Glomerular visceral epithelial cell (primary cell): ENCODE measurements around the gene ANKRD16.
"Not testable (repeated sequence)": the region's sequence is repeated elsewhere in the genome, so short reads cannot be mapped to it uniquely, and the experiment has no call there.

Experiments used
- DNase-seq: peaks from one replicate; pipeline ENCODE4 v3.0.0-alpha.2; 2016; ENCODE audit errors: extremely low spot score

The ANKRD16 gene

DNA sequence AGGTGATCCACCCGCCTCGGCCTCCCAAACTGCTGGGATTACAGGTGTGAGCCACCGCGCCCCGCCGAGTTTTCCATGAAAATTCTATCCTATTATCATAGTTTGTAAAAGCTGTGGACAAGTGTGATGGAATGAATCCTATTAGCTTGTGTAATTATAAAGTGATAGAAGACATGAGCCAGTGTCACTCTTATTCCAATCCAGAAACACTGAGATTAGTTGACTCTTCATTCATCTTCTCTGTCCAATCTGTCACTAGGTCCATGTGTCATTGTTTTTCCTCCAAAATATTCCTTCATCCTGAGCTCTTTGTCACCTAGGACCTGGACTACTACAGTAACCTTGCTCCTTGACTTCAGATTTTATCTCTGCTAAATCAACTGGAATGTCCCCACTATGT lies 13.9 kb upstream of the ANKRD16 start:
- DNase-seq = no peak

GRCh38 chr10:5902511-5903274 lies 13.0 kb upstream of the ANKRD16 start:
- no peak for DNase-seq

GRCh38 chr10:5900247-5900646 lies 10.6 kb upstream of the ANKRD16 start:
- DNase-seq = no peak

- DNase-seq = no peak
Measured at GRCh38 chr10:5898163-5898562, 8.5 kb upstream of the ANKRD16 start.

DNA sequence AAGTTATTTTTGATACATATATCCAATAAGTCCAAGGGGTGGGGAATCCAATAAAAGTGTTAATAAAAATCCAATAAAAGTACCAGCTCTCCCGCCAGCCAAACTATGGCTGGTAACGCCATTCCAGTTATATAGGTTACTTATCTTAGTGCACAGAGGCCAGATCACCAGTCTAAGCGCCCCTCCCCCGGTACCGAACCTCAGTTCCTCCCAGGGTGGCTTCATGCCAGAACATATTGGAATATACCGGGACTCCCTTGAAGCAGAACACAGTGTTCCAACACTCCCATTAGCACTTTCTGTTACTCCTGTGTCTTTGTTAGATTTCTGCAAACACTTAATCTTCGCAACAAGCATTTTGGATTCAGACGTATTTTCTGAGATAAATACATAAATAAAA lies 7.8 kb upstream of the ANKRD16 start:
- DNase-seq = no peak

- DNase-seq = no peak
Measured at GRCh38 chr10:5897053-5897340, 7.3 kb upstream of the ANKRD16 start.

- DNase-seq = no peak
Measured at GRCh38 chr10:5896208-5897052, 6.7 kb upstream of the ANKRD16 start.

- DNase-seq = no peak
Measured at GRCh38 chr10:5895804-5896203, 6.1 kb upstream of the ANKRD16 start.

GRCh38 chr10:5895365-5895764 lies 5.7 kb upstream of the ANKRD16 start:
- no peak for DNase-seq

DNA sequence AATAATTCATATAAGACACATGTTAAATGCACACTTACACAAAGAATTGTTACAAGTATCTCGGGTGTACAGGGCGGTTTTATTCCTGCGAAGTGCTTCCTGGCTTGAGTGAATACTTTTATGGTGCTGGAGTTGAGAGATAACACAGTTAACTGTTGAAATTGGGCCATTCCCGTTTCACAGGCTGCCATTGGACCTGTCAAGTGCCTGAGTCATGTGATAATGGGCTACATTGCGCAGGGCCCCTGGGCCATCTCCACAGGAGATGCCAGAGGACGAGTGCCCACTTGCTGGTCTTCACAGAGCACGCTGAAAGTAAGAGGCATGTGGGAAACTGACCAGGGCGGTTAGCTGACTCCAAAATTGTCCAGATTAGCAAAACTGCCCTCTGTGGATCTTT lies 5.2 kb upstream of the ANKRD16 start:
- no peak for DNase-seq

- DNase-seq = no peak
Measured at GRCh38 chr10:5894403-5894802, 4.7 kb upstream of the ANKRD16 start.

GRCh38 chr10:5893321-5893720 lies 3.6 kb upstream of the ANKRD16 start:
- DNase-seq = no peak

- DNase-seq = no peak
Measured at GRCh38 chr10:5892007-5892406, 2.3 kb upstream of the ANKRD16 start.

GRCh38 chr10:5891009-5891408 lies 1.3 kb upstream of the ANKRD16 start:
- DNase-seq = no peak

DNA sequence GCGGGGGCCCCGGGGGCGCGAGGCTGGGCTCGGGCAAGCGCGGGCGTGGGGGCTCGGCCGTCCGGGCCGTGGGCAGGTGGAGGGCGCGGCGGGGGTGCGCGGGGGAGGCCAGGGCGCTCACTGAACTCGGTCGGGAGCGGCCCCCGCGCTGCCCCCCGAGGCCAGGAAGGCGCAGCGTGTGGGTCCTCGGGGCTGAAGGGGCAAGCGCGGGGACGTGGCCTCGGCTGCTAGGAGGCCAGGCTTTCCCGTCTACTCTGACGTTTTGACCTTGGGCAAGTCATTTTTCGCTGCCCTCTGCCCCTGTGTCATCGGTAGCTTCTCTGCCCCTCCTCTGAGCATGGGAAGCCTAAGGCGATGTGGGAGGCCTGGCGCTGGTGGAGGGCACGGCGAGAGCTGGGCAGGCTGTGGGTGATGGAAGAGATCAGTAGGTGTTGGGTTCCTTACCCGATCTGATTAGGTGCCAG lies 791 bp upstream of the ANKRD16 start:
- DNase-seq = peak; percentile 35

- DNase-seq = peak; percentile 33
Measured at GRCh38 chr10:5888843-5889623, 660 bp downstream of the ANKRD16 start.

DNA sequence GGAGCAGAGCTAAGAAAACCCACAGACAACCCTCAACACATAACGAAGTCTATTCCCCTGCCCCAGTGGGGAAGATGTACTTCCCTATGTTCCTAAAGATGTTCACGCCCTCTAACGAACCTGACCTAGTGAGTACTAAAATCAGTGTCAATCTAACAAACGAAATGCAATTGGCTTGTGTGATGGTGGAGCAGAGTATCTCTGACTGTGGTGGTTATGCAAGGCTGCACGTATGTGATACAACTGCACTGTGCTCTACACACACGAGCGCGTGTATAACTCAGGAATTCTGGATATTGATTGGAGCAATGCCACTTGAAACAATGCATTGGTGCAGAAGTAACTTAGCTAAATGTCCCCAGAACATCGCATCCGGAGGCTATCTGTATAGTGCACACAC lies 1.3 kb downstream of the ANKRD16 start:
- peak; percentile 19 for DNase-seq

GRCh38 chr10:5887641-5888040 lies 2.1 kb downstream of the ANKRD16 start:
- DNase-seq = no peak

- no peak for DNase-seq
Measured at GRCh38 chr10:5887029-5887428, 2.7 kb downstream of the ANKRD16 start.

DNA sequence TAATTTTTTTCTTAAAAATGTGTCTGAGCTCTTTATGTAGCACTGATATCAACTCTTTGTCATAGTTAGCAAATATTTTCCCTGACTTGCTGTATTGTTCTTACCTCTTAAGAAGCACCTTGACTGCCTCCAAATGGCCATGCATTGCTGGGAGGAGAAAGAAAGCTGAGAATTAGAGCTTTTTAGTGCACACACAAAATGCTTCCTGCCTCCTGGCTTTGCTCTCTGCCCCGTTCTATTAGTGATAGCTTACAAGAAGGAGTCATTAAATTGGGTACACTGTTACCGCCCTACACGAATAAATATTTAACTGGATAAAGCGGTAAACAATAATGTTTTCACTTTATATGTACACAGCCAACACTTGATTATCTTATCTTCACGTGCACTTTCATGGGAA lies 4.1 kb downstream of the ANKRD16 start:
- no peak for DNase-seq

DNA sequence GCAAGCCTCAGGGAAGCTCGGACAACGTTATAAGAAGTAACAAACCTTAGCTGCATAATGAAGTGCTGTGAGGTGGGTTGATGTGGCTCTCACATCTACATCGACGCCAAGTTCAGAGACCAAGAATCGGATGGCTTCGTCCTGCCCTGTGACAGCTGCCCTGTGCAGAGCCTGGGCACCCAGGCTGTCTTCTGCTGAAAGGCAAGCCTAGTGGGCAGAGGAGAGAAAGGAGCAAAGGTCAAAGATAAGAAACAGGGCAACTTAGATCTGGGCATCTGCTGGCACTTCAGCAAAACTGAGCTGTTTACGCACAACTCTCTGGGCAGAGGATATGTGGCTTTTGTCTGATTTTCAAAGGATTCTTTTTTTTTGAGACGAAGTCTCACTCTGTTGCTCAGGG lies 6.7 kb downstream of the ANKRD16 start:
- no peak for DNase-seq

DNA sequence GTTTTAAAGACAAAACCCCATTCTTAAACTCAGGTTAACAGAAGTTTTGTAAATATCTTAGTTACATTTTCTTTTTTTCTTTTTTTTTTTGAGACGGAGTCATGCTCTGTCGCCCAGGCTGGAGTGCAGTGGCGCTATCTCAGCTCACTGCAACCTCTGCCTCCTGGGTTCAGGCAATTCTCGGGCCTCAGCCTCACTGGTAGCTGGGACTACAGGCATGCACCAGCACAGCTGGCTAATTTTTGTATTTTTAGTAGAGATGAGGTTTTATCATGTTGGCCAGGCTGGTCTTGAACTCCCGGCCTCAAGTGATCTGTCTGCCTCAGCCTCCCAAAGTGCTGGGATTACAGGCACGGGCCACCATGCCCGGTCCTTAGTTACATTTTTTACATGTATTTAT lies 12.7 kb downstream of the ANKRD16 start:
- DNase-seq = not testable (repeated sequence)
